NCI-H187 (cell line): ENCODE data around the gene HLF.

Experiments used
- DNase-seq, 2 experiments: peaks; one replicate each; lab custom pipeline; 2025; lab: John Stamatoyannopoulos, UW

The HLF gene

GRCh38 chr17:55290492-55291113, 25.8 kb downstream of the HLF start:
- DNase-seq: no peak

GRCh38 chr17:55291114-55291507, 26.4 kb downstream of the HLF start:
- no peak for DNase-seq

- DNase-seq: no peak
Observed at GRCh38 chr17:55292094-55292493, 27.3 kb downstream of the HLF start.

GRCh38 chr17:55294042-55294751, 29.4 kb downstream of the HLF start:
- DNase-seq: no peak

DNA sequence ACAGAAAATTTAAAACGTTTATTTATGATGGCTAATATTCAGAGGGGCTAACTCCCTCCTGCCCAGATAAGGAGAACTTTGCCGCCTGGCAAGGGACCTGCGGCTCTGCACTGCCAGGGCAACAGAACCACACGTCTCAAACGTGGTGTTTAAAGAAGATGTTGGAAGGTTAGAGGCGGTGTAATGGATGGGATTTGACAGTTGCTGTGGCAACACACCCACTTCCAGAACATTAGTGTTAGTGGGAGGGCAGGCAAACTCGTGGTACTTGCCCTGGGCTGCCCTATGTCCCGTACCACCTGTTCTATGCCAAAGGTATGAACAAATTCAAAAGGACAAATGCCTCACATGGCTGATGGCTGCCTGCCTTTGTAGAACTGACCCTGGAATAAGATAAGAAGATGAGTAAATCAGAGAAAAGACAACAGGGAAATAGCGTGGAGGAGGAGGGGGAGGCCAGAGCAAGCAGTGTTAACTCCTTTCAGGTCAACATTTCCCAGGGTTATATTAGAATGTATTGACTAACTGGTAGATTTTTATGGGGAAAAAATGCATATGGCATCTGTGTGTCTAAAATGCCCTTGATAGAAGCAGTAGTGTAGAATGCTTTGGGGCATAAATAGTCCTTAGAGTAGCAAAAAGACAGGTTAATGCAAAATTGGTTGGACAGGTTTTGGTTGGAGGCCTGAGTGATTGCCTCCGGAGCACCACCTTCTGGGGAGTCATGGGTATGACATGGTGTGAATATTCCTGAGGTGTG, 30.8 kb downstream of the HLF start:
- peak in 1 of 2 experiments; percentile 9 for DNase-seq

DNA sequence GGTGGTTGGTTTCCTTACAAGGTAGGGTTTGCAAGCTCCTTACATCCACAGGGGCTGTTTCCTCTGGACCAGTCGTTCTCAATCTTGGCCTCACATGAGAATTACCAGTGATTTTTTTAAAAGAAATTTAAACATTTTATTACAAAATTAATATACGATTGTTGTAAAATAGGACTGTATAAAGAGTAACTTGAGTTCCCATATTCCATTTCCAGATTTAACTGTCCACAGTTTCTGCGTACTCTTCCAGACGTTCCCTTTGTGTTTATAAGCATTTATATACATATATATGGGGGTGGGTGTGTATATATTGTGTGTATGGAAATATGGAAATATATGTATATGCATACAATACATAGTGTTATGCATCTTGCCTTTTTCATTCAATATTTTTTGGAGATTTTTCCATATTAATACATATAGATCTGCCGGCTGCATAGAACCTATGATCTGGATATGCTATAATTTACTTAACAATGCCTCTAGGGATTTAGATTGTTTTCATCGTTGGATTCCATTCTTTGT, 31.5 kb downstream of the HLF start:
- DNase-seq: no peak

DNA sequence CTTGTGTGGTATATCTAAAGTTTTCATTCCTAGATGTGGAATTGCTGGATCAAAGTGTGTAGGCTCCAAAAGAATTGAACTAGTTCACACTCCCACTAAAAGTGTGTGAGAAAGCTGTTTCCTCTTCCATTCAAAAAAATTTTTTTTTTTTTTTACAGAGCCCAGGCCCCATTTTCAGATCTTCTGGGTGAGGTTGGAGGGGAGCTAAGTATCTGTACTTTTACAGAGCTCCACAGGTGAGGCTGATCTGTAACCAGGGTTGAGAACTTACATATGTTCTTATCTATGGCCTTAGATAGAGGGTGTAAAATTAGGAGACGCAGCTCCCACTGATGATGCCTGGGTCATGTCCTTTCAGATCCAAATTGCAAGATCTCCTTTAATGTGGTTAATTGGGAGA, 31.9 kb downstream of the HLF start:
- DNase-seq: no peak

GRCh38 chr17:55298111-55298730, 33.5 kb downstream of the HLF start:
- DNase-seq: no peak

GRCh38 chr17:55299162-55299838, 34.5 kb downstream of the HLF start:
- no peak for DNase-seq

GRCh38 chr17:55299890-55300289, 35.1 kb downstream of the HLF start:
- DNase-seq: no peak

DNA sequence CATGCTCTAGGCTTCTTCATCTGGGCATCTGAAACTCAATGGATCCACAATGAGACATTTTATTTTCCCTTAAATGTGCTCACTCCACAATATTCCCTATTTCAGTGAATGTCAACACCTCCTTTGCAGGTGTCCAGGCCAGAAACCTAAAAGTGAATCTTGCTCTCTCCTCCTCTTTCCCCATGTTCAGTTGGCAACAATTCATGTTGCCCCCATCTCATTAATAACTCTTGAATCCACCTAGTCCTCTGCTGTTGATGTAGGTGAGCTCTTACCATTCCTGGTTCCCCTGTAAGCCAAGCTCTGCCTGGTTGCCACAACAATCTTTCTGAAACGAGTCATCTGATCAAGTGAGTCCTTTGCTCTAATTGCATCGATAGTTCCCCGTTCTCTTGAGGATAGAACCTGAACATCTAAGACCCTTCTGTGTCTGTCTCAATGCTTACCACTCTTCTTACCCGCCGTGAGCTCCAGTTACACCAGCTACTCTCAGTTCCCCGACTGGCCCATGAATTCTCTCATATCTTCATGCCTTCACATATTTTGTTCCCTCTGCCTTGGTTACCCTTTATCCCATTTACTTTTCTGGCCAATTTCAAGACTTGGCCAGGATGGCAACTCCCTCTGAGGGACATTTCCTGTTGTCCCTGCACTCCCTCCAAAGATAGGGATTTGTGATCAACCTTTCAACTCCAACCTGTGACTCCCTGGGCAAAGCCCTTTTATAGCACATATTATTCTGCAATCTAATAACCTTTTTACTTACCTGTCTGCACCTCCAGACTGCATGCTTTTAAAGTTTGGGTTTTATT, 35.9 kb downstream of the HLF start:
- DNase-seq: no peak

DNA sequence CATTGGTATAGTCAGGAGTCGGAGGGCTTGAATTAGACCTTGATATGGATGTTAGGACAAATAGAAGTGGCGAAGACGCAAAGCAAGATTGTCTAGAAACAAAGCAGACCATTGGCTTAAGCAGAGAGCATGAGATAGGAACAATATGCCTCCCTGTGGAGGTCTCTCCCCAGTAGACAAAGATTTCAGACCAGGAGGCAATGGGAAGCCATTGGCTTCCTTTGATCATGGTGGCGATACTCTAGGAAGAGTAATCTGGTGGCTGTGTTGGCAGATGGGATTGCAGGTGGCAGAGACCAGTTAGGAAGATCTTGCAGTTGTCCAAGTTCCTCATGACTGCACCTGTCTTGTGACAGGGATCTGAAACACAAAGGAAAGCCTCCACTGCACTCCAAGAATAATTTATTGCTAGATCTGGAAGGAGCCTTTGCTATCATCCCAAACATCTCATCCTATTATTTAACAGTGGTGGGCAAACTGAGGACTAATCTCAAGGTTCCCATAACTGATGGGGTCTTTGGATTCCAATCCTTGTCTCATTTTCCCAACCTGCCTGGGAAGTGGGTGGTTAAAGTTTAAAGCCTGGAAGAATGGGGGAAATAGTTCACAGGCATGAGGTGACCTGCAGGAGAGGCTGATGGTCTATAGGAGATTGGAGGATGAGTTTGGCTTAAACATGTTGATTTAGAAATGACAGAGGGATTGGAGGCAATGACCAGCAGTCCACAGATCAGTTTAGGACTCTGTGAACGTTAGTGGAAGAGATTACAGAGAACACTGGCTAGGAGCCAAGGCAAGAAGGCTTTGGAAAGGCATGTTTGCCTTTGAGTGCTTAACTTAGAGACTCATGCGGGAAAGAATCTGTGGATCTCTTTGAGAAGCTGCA, 37.0 kb downstream of the HLF start:
- no peak for DNase-seq

GRCh38 chr17:55302407-55302787, 37.6 kb downstream of the HLF start:
- no peak for DNase-seq

DNA sequence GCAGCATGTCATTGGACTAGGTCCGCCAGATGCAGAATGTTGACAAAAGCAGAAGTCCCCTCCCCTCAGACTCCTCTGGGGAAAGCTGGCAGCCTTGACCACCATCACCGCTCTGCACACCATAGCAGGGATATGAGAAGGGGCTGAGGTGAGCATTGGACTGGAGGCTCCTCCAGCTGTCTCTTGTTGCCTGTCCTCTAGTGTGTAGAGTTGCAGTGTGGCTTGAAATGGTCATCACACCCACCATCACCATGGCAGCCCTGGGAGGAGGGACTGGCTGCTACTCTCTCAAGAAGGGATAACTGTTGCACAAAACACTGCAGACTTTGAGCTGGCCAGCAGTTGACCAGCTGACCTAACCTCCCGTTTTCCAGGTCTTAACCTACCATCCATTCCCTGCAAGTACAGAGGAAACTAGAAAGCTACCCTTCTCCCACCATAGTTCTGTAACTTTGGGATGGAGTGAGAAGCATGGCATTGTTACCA, 38.3 kb downstream of the HLF start:
- no peak for DNase-seq

DNA sequence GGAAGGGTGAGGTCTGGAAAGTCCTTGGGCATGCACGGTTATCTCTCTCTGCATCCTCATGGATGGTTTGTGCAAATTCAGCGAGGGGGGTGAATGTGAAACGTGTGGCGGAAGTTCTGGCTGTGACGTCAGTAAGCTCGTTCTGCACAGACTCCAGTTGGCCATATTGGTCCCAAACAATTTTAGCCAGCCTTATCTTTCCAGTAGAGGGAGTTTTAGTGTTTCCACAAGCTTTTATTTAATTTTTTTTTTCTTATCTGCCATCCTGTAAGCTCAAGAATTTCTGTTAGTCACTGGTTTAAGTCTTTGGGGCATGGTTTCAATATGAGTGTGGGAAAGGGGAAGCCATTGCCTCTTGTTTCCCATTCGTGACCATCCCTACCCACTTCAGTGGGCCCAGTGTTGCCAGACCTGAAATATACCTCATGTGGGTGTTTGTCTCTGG, 39.0 kb downstream of the HLF start:
- no peak for DNase-seq

DNA sequence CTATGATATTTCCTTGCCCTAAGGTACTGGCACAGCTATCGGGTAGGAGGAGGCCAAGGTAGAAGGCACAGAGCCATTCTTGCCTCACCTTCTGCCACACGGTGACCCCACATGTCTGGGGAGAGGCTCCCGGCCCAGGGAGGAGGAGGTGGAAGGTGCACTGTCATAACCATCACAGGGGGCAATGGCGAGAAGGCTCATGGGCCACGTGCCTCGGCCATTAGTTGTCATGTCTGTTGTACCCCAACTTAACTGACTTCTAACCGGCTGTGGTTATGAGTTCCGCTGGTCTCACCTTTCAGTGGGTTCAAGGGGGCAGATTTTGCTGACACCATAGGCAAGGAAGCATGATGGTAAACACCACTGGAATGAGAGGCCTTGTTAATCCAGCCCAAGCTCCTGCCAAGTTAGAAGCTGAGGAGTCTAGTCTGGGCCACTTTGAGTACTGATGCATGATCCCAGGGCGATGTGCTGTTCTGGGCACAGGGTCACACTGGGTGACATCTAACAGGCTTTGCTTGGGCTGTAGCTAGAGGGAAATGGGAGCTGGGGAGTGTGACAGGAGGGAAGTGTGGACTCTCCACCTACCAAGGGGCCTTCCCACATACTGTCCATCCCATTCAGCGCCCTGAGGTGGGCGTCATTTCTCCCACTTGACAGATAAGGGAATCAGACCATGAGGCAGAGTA, 39.6 kb downstream of the HLF start:
- no peak for DNase-seq

- DNase-seq: no peak
Observed at GRCh38 chr17:55305321-55306087, 40.7 kb downstream of the HLF start.

DNA sequence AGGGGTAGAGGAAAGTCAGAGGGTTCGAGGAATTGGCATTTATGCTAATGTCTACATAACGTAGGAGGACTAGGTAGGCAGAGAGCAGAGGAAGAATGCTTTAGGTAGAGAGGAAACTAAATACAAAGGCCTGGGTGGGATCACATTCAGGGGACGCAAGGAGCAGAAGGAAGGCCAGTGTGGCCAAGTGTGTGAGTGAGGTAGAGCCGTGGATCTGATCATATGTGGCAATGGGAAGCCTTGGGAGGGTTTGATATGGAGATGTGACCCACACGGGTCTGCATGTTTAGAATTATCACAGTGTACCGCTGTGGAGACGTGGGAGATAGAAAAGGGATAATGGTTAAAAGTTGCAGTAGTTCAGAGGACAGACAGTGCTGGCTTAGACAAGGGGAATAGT, 43.1 kb downstream of the HLF start:
- no peak for DNase-seq
